OCI-LY3 (cell line): ENCODE results near the gene C1QTNF3.
"Not testable (repeated sequence)": the region's sequence is repeated elsewhere in the genome, so short reads cannot be mapped to it uniquely, and the experiment has no call there.

Source experiments
- H2AFZ ChIP-seq: fragments of 200-600, 300-600 bp; shearing (Covaris generic); 2 replicates; pipeline ENCODE4 v1.6.0; 2014; ENCODE audit warnings: antibody characterized with exemption, low read depth, low read length
- H3K27ac ChIP-seq: fragments of 200-600, 300-600 bp; sonication (generic); 2 replicates; pipeline ENCODE4 v1.5.1; 2014; ENCODE audit warnings: mild to moderate bottlenecking, low read length, moderate library complexity, mixed read lengths
- H3K27me3 ChIP-seq: fragments of 200-600, 300-600 bp; sonication (generic); 2 replicates; pipeline ENCODE4 v1.6.1; 2014; ENCODE audit warnings: low read depth, low read length, mixed read lengths
- H3K36me3 ChIP-seq: fragments of 200-600, 300-600 bp; sonication (generic); replicated peaks from 2 replicates; pipeline ENCODE3; 2014; ENCODE audit warnings: low read depth, low read length, mixed read lengths
- H3K4me1 ChIP-seq: fragments of 300-600, 200-600 bp; sonication (generic); 2 replicates; pipeline ENCODE4 v1.6.1; 2014; ENCODE audit warnings: low read length, mixed read lengths
- H3K4me2 ChIP-seq: fragments of 200-600, 300-600 bp; sonication (generic); 2 replicates; pipeline ENCODE4 v1.6.1; 2014; ENCODE audit warnings: low read length, mixed read lengths
- H3K4me3 ChIP-seq: fragments of 300-600, 200-600 bp; sonication (generic); 2 replicates; pipeline ENCODE4 v1.5.1; 2014; ENCODE audit warnings: antibody characterized with exemption, mild to moderate bottlenecking, low read length, moderate library complexity
- H3K79me2 ChIP-seq: fragments of 300-600, 200-600 bp; shearing (Covaris generic); 2 replicates; pipeline ENCODE4 v1.6.1; 2014; ENCODE audit warnings: mild to moderate bottlenecking, low read length, mixed read lengths
- H3K9ac ChIP-seq: fragments of 300-600, 200-600 bp; shearing (Covaris generic); 2 replicates; pipeline ENCODE4 v1.6.0; 2014; ENCODE audit warnings: mild to moderate bottlenecking, low read length, moderate library complexity
- H3K9me3 ChIP-seq: fragments of 200-600, 300-600 bp; shearing (Covaris generic); 2 replicates; pipeline ENCODE4 v1.6.1; 2014; ENCODE audit warnings: low read length, mixed read lengths; ENCODE audit not compliant: insufficient read depth
- H4K20me1 ChIP-seq: fragments of 200-600, 300-600 bp; sonication (generic); 2 replicates; pipeline ENCODE4 v1.6.1; 2016; ENCODE audit warnings: low read length, mixed read lengths; ENCODE audit not compliant: insufficient read depth
- EZH2phosphoT487 ChIP-seq: fragments of 200-600 bp; shearing (Covaris generic); IDR thresholded peaks from 2 replicates; pipeline ENCODE4 v1.6.1; 2018; ENCODE audit warnings: antibody characterized with exemption, mixed run types, low read depth
- TF ChIP-seq, protein P1 (sequence below): fragments of 200-600, 300-600 bp; sonication (generic); IDR thresholded peaks from 2 replicates; pipeline ENCODE4 v1.5.1; 2014; ENCODE audit warnings: antibody characterized with exemption, low read length, low read depth

Gene C1QTNF3

DNA sequence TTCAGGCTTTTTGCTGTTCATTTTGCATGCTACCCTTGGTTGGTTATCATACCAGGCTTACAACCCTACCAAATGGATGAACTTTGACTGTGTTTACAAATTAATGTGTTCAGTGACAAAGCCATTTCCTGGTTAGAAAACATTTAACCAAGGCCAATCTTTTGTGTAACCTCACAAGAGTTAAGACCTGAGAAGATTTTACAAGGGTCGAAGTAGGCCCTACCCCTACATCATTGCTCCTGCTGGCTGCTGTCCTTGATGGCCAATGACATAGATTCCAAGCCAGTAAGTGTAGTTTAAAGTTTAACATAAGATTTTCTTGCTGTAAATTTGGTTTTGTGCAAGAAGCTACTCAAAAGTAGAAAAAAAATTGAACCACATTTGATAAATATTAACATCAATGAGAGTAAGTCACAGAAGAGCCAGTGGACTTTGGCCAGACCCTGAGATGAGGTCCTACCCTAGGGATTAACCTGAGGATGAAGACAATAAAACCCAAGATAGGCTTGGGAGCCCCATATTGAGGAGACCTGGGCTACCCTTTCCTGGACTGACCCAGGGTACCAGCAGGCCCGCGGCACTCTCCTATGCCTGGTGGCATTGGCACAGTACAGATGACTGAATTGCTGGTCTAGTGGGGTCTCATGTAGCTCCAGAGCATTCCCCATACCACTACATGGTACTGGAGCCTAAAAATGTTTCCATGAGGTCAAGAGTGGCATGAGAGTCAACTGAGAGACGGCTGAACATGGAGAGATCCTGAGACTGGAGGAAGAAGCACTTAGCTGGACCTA is 8.3 kb downstream of the C1QTNF3 start:
- Histone ChIP-seq H3K36me3 (no peaks in the 10 kb centered on the region), H3K27ac (no peak overlapping the region), H4K20me1 (no peaks in the 10 kb centered on the region), H3K9ac (no peak overlapping the region), H3K4me1 (no peaks in the 10 kb centered on the region), H3K9me3 (no peaks in the 10 kb centered on the region), H2AFZ (no peak overlapping the region), H3K4me2 (no peak overlapping the region), H3K4me3 (no peak overlapping the region), H3K27me3 (no peaks in the 10 kb centered on the region), H3K79me2 (no peaks in the 10 kb centered on the region)
- TF ChIP-seq, protein P1, sequence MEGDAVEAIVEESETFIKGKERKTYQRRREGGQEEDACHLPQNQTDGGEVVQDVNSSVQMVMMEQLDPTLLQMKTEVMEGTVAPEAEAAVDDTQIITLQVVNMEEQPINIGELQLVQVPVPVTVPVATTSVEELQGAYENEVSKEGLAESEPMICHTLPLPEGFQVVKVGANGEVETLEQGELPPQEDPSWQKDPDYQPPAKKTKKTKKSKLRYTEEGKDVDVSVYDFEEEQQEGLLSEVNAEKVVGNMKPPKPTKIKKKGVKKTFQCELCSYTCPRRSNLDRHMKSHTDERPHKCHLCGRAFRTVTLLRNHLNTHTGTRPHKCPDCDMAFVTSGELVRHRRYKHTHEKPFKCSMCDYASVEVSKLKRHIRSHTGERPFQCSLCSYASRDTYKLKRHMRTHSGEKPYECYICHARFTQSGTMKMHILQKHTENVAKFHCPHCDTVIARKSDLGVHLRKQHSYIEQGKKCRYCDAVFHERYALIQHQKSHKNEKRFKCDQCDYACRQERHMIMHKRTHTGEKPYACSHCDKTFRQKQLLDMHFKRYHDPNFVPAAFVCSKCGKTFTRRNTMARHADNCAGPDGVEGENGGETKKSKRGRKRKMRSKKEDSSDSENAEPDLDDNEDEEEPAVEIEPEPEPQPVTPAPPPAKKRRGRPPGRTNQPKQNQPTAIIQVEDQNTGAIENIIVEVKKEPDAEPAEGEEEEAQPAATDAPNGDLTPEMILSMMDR = no peak
- no peak for TF ChIP-seq EZH2phosphoT487

DNA sequence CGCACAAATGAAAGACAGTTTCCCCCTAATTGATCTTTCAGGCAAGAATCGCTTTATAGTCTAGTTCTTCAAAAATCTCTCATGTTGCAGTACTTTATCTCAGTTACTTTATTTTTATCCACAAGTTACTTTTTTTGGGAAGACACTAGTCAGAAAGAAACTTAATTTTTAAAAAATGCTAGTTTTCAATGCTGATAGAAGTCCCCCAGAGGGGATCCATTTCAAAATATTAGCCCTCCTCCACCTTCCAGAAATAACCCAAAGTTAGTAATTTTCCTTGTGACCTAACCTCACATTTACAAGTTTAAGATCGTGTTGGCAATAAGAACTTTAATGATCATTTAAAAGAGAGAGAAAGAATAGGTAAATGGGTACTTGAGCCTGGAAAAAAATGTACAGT is 11.0 kb downstream of the C1QTNF3 start:
- H3K9ac ChIP-seq = no peak overlapping the region
- no peaks in the 10 kb centered on the region for H4K20me1 ChIP-seq
- no peaks in the 10 kb centered on the region for H3K27me3 ChIP-seq
- H3K4me1 ChIP-seq = no peaks in the 10 kb centered on the region
- no peaks in the 10 kb centered on the region for H3K9me3 ChIP-seq
- H3K27ac ChIP-seq = no peak overlapping the region
- no peak overlapping the region for H3K4me3 ChIP-seq
- H3K36me3 ChIP-seq = no peaks in the 10 kb centered on the region
- H3K4me2 ChIP-seq = no peak overlapping the region
- TF ChIP-seq, protein P1 = no peak
- H2AFZ ChIP-seq = no peak overlapping the region
- no peaks in the 10 kb centered on the region for H3K79me2 ChIP-seq

DNA sequence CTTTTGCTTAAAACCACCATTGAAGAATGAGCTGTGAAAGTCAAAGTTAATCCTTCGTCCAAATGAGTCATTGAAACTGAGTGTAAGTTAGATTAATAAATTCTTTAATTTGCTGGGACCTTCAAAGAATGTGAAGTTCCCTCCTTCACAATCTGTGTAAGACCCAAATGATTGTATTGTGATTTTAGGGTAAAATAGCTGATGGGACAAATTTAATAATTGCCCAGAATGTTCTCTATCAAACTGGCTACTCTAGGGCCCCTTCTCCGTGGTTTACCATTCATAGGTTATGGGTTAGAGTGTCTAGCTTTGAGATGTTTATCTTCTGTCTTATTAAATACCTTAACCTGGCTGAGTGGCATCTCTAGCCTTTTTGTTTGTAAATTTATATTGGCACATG is 11.9 kb downstream of the C1QTNF3 start:
- Histone ChIP-seq H2AFZ (no peak overlapping the region), H3K4me3 (no peak overlapping the region), H3K27ac (no peak overlapping the region), H3K4me2 (no peak overlapping the region), H3K4me1 (no peaks in the 10 kb centered on the region), H4K20me1 (no peaks in the 10 kb centered on the region), H3K79me2 (no peaks in the 10 kb centered on the region), H3K9me3 (no peaks in the 10 kb centered on the region), H3K9ac (no peak overlapping the region), H3K36me3 (no peaks in the 10 kb centered on the region), H3K27me3 (no peaks in the 10 kb centered on the region)
- TF ChIP-seq, protein P1 = no peak
- no peak for TF ChIP-seq EZH2phosphoT487

DNA sequence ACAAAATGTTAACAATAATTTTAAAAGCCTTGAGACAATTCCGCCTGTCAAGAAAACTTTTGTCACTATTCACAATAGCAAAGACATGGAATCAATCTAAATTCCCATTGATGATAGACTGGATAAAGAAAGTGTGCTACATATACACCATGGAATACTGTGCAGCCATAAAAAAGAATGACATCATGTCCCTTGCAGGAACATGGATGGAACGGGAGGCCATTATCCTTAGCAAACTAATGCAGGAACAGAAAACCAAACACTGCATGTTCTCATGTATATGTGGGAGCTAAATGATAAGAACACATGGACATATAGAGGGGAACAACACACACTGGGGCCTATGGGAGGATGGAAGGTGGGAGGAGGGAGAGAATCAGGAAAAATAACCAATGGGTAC is 12.4 kb downstream of the C1QTNF3 start:
- H4K20me1 ChIP-seq, H3K9ac ChIP-seq, H3K36me3 ChIP-seq, H2AFZ ChIP-seq, H3K27me3 ChIP-seq, H3K27ac ChIP-seq, H3K4me1 ChIP-seq, H3K79me2 ChIP-seq, H3K4me2 ChIP-seq, H3K9me3 ChIP-seq, H3K4me3 ChIP-seq: not testable (repeated sequence)
